OCI-LY3 (cell line): ENCODE data around the gene EIF4B.
"Not testable (repeated sequence)": the region's sequence is repeated elsewhere in the genome, so short reads cannot be mapped to it uniquely, and the experiment has no call there.

Experiments
- H2AFZ ChIP-seq: fragments of 200-600, 300-600 bp; shearing (Covaris generic); 2 replicates; pipeline ENCODE4 v1.6.0; 2014; ENCODE audit warnings: antibody characterized with exemption, low read depth, low read length
- H3K27ac ChIP-seq: fragments of 200-600, 300-600 bp; sonication (generic); 2 replicates; pipeline ENCODE4 v1.5.1; 2014; ENCODE audit warnings: mild to moderate bottlenecking, low read length, moderate library complexity, mixed read lengths
- H3K27me3 ChIP-seq: fragments of 200-600, 300-600 bp; sonication (generic); 2 replicates; pipeline ENCODE4 v1.6.1; 2014; ENCODE audit warnings: low read depth, low read length, mixed read lengths
- H3K36me3 ChIP-seq: fragments of 200-600, 300-600 bp; sonication (generic); replicated peaks from 2 replicates; pipeline ENCODE3; 2014; ENCODE audit warnings: low read depth, low read length, mixed read lengths
- H3K4me1 ChIP-seq: fragments of 300-600, 200-600 bp; sonication (generic); 2 replicates; pipeline ENCODE4 v1.6.1; 2014; ENCODE audit warnings: low read length, mixed read lengths
- H3K4me2 ChIP-seq: fragments of 200-600, 300-600 bp; sonication (generic); 2 replicates; pipeline ENCODE4 v1.6.1; 2014; ENCODE audit warnings: low read length, mixed read lengths
- H3K4me3 ChIP-seq: fragments of 300-600, 200-600 bp; sonication (generic); 2 replicates; pipeline ENCODE4 v1.5.1; 2014; ENCODE audit warnings: antibody characterized with exemption, mild to moderate bottlenecking, low read length, moderate library complexity
- H3K79me2 ChIP-seq: fragments of 300-600, 200-600 bp; shearing (Covaris generic); 2 replicates; pipeline ENCODE4 v1.6.1; 2014; ENCODE audit warnings: mild to moderate bottlenecking, low read length, mixed read lengths
- H3K9ac ChIP-seq: fragments of 300-600, 200-600 bp; shearing (Covaris generic); 2 replicates; pipeline ENCODE4 v1.6.0; 2014; ENCODE audit warnings: mild to moderate bottlenecking, low read length, moderate library complexity
- H3K9me3 ChIP-seq: fragments of 200-600, 300-600 bp; shearing (Covaris generic); 2 replicates; pipeline ENCODE4 v1.6.1; 2014; ENCODE audit warnings: low read length, mixed read lengths; ENCODE audit not compliant: insufficient read depth
- H4K20me1 ChIP-seq: fragments of 200-600, 300-600 bp; sonication (generic); 2 replicates; pipeline ENCODE4 v1.6.1; 2016; ENCODE audit warnings: low read length, mixed read lengths; ENCODE audit not compliant: insufficient read depth
- EZH2phosphoT487 ChIP-seq: fragments of 200-600 bp; shearing (Covaris generic); IDR thresholded peaks from 2 replicates; pipeline ENCODE4 v1.6.1; 2018; ENCODE audit warnings: antibody characterized with exemption, mixed run types, low read depth
- TF ChIP-seq, protein P1 (sequence below): fragments of 200-600, 300-600 bp; sonication (generic); IDR thresholded peaks from 2 replicates; pipeline ENCODE4 v1.5.1; 2014; ENCODE audit warnings: antibody characterized with exemption, low read length, low read depth

The EIF4B gene

DNA sequence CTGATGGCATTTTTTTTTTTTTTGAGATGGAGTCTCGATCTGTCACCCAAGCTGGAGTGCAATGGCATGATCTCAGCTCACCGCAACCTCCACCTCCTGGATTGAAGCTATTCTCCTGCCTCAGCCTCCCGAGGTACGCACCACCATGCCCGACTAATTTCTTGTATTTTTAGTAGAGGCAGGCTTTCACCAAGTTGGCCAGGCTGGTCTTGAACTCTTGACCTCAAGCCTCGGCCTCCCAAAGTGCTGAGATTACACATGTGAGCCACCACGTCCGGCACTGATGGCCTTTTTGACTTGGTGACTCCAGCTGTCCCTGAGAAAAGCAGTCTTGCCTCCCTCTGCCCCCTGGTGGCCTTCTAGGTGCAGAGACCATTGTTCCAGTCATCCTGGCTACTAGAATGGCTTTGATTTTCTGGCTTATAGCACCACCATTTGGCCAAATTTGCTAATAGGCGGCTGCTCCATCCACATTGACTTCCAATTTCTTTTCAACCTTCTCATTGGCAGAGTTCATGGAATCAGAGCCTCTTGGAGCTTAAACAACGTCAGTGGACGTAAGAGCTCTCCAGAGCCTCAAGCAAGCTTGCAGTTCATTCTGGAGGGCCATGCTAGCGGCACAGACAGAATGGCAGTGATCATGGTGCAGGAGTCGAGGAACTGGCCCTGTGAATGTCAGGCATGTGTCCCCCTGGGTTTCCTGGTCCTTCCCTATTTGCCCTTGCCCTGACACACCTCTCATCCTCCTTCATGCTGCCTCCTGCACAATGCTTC lies 25.4 kb upstream of the EIF4B start:
- Histone ChIP-seq H2AFZ (no peak overlapping the region), H4K20me1 (no peaks in the 10 kb centered on the region), H3K36me3 (no peaks in the 10 kb centered on the region), H3K4me3 (no peak overlapping the region), H3K4me1 (no peaks in the 10 kb centered on the region), H3K9me3 (no peaks in the 10 kb centered on the region), H3K79me2 (no peaks in the 10 kb centered on the region), H3K9ac (no peak overlapping the region), H3K27ac (no peak overlapping the region), H3K4me2 (no peak overlapping the region), H3K27me3 (peaks cover 24% of the 10 kb centered on the region; the same call in 1 of the 2 replicates)
- no peak for TF ChIP-seq EZH2phosphoT487
- TF ChIP-seq, protein P1, sequence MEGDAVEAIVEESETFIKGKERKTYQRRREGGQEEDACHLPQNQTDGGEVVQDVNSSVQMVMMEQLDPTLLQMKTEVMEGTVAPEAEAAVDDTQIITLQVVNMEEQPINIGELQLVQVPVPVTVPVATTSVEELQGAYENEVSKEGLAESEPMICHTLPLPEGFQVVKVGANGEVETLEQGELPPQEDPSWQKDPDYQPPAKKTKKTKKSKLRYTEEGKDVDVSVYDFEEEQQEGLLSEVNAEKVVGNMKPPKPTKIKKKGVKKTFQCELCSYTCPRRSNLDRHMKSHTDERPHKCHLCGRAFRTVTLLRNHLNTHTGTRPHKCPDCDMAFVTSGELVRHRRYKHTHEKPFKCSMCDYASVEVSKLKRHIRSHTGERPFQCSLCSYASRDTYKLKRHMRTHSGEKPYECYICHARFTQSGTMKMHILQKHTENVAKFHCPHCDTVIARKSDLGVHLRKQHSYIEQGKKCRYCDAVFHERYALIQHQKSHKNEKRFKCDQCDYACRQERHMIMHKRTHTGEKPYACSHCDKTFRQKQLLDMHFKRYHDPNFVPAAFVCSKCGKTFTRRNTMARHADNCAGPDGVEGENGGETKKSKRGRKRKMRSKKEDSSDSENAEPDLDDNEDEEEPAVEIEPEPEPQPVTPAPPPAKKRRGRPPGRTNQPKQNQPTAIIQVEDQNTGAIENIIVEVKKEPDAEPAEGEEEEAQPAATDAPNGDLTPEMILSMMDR = peak; percentile 99

DNA sequence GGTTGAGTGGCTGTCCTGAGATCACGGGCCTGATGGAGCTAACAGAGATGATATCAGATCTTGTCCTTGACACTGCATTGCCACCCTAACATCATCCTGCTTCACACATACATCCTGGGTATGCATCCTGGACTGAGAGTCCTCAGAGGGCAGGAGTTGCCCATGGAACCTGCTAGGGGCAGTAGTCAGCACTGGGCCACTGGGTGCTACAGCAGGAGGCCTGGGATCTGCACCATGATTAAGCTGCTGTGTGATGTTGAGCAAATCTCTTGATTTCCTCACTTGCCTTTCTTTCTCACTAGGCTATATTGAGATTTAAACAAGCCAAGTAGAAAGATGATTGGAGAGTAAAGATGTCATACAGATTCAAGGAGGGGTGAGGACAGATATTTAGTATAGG lies 22.1 kb upstream of the EIF4B start:
- H3K9me3 ChIP-seq = no peaks in the 10 kb centered on the region
- H3K4me2 ChIP-seq = no peak overlapping the region
- H2AFZ ChIP-seq = no peak overlapping the region
- no peaks in the 10 kb centered on the region for H3K36me3 ChIP-seq
- no peaks in the 10 kb centered on the region for H4K20me1 ChIP-seq
- no peaks in the 10 kb centered on the region for H3K4me1 ChIP-seq
- no peak overlapping the region for H3K27ac ChIP-seq
- H3K9ac ChIP-seq = no peak overlapping the region
- TF ChIP-seq EZH2phosphoT487 = no peak
- TF ChIP-seq, protein P1 = no peak
- H3K4me3 ChIP-seq = no peak overlapping the region
- peaks cover 14% of the 10 kb centered on the region; the same call in 1 of the 2 replicates for H3K27me3 ChIP-seq
- H3K79me2 ChIP-seq = no peaks in the 10 kb centered on the region

DNA sequence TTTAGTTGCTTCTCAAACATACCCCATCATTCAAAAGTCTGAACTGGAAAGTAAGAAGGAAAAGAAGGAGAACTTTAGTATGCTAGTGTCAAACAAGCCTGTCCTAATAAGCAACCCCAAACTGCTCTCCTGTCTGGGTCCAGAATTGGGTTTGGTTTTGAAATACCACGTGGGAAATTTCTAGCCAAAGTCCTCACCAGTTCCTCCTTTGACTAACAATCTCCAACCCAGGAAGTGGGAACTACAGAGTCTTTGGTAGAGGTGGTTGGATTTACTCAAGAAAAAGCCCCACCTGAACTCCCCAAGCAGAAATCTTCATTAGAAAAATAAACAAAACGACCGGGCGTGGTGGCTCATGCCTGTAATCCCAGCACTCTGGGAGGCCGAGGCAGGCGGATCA lies 17.4 kb upstream of the EIF4B start:
- no peaks in the 10 kb centered on the region for H3K36me3 ChIP-seq
- H3K27ac ChIP-seq = no peak overlapping the region
- H3K9ac ChIP-seq = no peak overlapping the region
- TF ChIP-seq, protein P1 = no peak
- no peak for TF ChIP-seq EZH2phosphoT487
- no peaks in the 10 kb centered on the region for H3K9me3 ChIP-seq
- H3K27me3 ChIP-seq = 0 out of 2 replicates have a peak, but pooled peaks cover 10% of the 10 kb centered on the region
- no peak overlapping the region for H3K4me2 ChIP-seq
- H3K4me1 ChIP-seq = no peaks in the 10 kb centered on the region
- no peaks in the 10 kb centered on the region for H4K20me1 ChIP-seq
- H3K79me2 ChIP-seq = no peaks in the 10 kb centered on the region
- H2AFZ ChIP-seq = no peak overlapping the region
- no peak overlapping the region for H3K4me3 ChIP-seq

DNA sequence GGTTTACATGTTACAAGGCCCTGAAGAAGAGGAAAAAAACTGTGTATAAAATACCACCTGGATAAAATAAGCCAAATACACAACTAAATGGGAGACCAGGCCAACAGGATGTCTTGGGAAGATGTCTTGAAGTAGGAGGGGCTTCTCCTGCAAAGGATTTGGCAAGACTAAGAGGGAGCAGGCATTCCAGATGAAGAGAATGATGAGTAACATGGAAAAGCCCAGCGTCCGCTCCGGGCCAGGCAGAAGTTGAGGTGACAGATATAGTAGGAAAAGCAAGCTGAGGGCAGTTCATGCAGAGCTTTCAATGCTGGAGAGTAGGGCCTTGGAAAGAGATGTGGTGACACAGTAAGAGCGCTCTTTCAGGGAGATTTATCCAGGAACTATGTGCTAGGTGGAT lies 16.1 kb upstream of the EIF4B start:
- no peak for TF ChIP-seq EZH2phosphoT487
- TF ChIP-seq, protein P1 = no peak
- Histone ChIP-seq H3K4me2 (no peak overlapping the region), H3K9me3 (no peaks in the 10 kb centered on the region), H3K79me2 (no peaks in the 10 kb centered on the region), H3K36me3 (no peaks in the 10 kb centered on the region), H3K27ac (no peak overlapping the region), H3K4me3 (no peak overlapping the region), H3K4me1 (no peaks in the 10 kb centered on the region), H3K27me3 (0 out of 2 replicates have a peak, but pooled peaks cover 8% of the 10 kb centered on the region), H3K9ac (no peak overlapping the region), H4K20me1 (no peaks in the 10 kb centered on the region), H2AFZ (no peak overlapping the region)

DNA sequence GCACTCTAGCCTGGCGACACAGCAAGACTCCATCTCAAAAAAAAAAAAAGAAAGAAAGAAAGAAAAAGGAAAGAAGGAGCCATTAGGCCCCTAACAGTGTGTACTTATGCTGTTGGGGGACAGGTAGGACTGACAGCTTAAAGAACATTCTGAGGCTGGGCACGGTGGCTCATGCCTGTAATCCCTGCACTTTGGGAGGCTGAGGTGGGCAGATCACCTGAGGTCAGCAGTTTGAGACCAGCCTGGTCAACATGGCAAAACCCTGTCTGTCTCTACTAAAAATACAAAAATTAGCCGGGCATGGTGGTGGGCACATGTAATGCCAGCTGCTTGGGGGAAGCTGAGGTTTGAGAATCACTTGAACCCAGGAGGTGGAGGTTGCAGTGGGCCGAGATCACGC lies 14.0 kb upstream of the EIF4B start:
- H3K9me3 ChIP-seq, H3K27ac ChIP-seq, H3K4me2 ChIP-seq, H3K4me3 ChIP-seq, H3K4me1 ChIP-seq, H3K79me2 ChIP-seq, H3K36me3 ChIP-seq, H3K9ac ChIP-seq, H4K20me1 ChIP-seq, H2AFZ ChIP-seq, H3K27me3 ChIP-seq: not testable (repeated sequence)
